ENCODE measurements around the gene SDC3.
"Not testable (repeated sequence)": the region's sequence is repeated elsewhere in the genome, so short reads cannot be mapped to it uniquely, and the experiment has no call there.

The SDC3 gene

GRCh38 chr1:30872948-30873263 lies 35.7 kb downstream of the SDC3 start:
- DNase-seq = no peak

DNA sequence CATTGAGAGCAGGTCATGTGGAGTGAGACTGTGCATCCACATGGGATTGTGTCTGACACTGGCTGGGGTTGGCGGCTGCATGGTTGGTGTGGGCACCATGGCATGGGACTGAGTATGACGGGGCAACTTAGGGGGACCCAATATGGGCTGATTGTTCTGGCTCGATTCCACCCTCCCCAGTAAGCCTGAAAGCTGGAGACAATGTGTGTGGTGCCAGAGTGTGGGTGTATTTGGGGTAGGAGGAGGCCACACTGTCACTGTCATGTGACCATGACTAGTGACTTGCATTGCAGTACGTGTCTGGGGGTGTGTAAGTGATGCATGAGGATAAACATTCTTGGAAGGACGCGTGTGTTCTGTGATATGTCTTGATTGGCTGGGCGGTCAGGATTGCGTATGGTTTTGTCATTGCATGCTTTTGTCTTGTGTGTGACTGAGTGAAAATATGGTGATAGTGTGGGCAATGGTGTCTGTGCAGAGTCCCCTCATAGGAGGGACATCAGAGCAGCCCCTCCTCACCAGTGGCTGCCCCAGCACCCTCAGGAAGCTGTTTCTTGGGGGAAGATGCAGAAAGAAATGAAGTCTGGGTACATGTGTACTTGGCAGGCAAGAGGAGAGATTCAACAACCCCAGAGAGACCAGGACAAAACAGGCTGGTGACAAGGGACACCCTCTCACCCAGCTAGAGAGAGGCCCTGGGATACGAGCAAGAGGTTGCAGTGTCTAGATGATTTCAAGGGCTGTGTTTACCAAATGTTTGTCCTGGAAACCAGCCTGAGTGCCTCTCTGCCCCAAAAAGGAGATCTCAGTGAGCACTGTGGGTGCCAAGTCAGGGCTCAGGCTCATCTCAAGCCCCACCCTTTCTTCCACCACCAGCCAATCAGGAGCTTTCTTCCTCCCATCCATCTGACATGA lies 36.3 kb downstream of the SDC3 start:
- DNase-seq = no peak

GRCh38 chr1:30871276-30871871 lies 37.2 kb downstream of the SDC3 start:
- no peak for DNase-seq

DNA sequence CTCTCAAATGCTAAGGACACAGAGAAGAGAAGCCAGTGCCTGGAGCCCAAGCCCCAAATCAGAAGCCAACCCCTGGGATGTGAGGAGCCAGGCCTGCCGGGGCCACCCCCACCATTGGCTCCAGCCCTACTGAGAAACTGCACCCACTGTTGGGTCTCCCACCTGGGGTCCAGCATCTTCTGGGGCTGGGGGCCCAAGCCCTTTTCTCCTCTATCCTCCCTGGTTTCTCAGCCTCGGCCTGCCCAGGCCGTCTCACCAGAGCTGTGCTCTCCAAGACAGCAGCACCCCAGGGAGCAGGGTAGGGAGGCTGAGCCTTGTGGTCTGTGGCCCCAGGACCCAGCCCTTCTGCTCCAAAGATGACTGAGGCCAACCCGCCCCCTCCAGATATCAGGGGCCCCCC lies 37.9 kb downstream of the SDC3 start:
- DNase-seq = no peak

DNA sequence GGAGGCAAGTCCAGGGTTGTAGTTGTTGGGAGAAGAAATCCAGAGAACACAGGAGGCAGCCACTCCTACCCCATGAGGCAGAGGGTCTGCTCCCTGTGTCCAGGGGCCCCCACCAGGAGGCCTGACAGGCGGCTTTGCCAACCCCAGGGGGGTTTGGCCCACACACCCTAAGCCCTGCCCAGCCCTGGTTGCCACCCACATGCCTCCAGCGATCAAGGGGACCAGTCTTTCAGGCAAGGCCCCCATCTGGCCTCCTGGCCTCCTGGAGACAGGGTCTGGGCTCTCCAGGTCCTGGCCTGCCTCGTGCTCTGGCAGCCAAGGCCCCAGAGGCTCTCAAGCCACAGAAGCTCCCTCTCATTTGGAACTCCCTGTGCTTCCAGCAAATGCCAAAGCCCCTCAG lies 38.5 kb downstream of the SDC3 start:
- no peak for DNase-seq

GRCh38 chr1:30868833-30869435 lies 39.6 kb downstream of the SDC3 start:
- no peak for DNase-seq

DNA sequence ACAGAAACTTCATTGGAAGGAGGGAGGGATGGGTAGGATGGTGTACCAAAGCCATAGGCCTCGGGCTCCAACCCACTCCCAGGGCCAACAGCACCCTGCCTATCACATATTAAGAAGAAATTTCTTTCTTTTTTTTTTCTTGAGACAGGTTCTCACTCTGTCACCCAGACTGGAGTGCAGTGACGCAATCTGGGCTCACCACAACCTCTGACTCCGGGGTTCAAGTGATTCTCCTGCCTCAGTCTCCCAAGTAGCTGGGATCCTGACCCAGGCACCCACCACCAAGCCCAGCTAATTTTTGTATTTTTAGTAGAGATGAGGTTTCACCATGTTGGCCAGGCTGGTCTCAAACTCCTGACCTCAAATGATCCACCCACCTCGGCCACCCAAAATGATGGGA lies 40.5 kb downstream of the SDC3 start:
- DNase-seq = not testable (repeated sequence)

GRCh38 chr1:30867537-30867936 lies 41.0 kb downstream of the SDC3 start:
- DNase-seq = no peak

DNA sequence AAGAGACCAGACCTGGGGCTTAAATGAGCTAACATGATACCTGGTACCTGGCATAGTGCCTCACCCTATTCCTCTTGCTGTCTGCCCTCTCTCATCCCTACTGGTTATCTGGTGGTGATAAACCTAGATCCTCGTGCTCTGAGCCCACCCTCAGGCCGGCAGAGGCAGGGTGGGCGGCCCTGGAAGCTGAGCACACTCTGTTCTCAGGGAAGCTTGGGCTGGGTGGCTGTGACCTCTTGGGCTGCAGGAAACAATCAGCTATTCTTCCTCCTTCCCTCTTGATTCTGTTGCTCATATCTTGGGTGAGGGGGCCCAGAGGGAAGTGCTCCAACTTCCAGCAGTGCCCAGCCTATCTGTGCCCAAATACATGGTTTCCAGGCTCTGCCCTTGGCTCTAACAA lies 42.0 kb downstream of the SDC3 start:
- no peak for DNase-seq

GRCh38 chr1:30864681-30865080 lies 43.9 kb downstream of the SDC3 start:
- DNase-seq = no peak

DNA sequence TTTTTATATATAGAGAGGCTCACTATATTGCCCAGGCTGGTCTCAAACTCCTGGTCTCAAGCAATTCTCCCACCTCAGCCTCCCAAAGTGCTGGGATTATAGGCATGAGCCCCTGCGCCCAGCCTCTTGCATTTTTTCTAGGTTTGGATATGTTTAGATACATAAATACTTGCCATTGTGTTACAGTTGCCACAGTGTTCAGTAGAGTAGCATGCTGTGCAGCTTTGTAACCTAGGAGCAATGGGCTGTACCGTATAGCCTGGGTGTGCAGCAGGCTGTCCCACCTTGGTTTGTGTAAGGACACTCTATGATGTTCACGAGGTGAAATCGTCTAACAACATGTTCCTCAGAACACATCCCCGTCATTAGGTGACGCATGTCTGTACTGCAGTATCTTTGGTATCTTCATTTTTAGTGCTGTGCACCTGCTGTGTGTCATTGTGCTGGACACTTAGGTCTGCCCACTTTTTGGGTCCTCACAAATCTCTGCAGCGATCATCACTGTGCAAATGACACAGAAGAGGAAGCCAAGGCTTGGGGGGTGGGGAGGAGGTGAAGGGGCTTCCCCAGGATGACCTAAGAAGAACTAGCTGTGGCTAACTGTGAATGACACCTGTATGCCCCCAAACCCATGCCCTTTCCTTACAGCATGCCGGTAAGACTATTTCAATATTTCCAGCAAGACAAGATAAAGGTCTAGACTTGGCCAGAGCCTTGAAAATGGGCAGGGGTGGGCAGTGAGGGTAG lies 44.5 kb downstream of the SDC3 start:
- no peak for DNase-seq

DNA sequence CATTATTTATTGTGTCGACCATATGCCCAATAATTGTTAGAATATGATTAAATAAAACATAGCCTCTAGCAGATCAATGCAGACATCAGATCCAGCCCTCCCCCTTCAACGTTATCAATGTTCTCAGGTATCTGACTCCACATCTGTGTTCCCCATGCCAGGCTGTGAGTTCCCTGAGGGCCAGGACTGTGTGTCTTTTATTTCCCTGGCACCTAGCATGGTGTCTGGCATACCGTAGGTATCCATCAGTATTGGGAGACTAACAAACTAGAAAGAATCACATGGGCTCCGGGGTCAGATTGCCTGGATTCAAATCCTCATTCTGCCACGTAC lies 48.3 kb downstream of the SDC3 start:
- no peak for DNase-seq

DNA sequence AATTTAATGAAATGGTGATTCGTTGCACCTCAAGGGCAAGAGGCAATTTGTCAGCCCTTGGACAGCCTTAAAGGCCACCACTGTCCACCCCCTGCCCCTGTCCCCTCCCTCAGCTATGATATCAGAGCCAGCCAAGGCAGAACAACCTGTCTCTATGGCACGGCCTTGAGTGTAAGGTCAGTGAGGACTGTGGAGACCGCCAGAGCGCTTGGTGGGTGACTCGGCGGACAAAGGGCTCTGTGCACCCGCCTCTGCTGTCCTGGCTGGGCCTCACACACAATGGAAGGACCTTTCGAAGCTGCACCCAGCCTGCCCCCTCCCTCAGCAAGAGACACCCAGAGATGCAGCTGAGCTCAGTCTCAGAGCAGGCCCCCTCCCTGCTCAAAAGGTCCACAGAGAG lies 50.6 kb downstream of the SDC3 start:
- no peak for DNase-seq

GRCh38 chr1:30857062-30857461 lies 51.5 kb downstream of the SDC3 start:
- no peak for DNase-seq

- DNase-seq = no peak
Observed at GRCh38 chr1:30856260-30856790, 52.2 kb downstream of the SDC3 start.

DNA sequence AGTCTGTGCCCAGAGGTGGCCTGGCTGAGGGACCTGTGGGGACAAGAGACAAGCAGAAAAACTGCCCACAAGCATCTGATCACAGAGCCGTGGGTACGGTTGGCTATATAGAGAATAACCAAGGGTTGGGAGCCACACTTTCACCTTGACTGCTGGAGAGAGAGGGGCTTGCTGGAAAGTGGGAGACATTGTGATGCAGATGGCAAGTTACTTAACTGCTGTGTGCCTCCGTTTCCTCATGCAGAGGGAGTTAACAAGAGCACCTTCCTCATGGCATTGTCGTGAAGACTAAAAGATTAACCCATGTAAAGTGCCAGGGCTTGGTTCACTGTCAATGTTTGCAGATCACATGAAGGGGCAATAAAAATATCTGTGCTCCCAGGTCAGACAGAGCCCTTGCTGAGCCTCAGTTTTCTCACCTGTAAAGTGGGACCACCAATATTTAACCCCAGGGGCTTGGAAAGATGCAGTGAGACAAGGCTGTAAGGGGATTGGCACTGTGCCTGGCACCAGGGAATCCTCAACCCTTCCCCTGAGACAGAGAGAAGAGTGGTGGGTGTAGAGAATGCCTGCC lies 52.8 kb downstream of the SDC3 start:
- DNase-seq = no peak

DNA sequence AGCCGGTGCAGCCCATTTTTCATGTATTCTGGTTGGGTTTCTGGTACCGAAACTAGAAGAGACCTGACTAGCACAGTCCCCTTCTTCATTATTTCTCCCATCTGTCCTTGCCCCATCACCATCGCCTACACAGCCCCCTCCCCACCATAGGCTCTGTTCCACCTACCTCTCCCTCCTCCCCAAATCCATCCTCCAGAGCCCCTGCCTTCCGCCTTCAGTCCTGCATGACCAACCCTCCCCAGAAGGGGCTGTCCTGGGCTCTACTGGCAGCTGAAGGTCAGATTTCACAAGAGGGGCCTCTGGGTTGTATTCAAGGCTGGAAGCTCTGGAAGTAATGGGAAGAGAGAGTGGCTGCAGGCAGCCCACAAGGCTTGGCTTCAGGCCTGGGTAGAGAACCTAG lies 55.2 kb downstream of the SDC3 start:
- DNase-seq = no peak

GRCh38 chr1:30852026-30852425 lies 56.5 kb downstream of the SDC3 start:
- peak; percentile 16 for DNase-seq

DNA sequence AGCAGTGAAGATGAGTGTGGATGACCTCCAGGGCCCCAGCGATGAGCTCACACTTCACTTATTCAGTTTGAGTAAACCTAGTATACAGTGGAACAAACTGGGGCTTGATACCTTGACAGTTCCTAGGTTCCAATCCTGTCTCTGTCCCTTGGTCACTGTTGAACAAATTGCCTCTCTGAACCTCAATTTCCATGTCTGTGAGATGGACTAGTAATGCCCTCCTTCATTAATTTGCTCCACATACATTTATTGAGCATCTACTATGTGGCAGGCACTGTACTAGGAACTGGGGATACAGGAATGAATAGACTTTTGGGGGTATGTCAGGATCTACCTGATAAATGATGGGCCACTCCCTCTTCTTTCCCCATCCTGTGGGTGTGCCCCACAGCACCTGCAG lies 57.3 kb downstream of the SDC3 start:
- no peak for DNase-seq

- no peak for DNase-seq
Observed at GRCh38 chr1:30850607-30851006, 58.0 kb downstream of the SDC3 start.

DNA sequence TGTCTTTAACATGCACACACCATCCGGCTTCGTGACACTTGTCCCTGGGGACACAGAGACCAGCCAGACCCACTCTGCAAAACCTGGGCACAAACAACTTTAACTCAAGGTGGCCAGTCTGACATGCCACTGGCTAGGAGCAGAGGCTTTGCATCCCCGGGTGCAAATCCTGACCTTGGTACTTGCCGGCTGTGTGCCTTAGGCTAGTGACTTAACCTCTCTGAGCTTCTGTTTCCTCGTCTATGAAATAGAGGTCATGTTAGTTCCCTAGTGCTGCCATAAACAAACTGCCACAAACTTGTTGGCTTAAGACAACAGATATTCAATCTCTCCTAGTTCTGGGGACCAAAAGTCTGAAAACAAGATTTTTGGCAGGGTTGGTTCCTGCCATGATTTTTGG lies 60.4 kb downstream of the SDC3 start:
- DNase-seq = no peak

GRCh38 chr1:30847358-30847972 lies 61.1 kb downstream of the SDC3 start:
- peak; percentile 48 for DNase-seq

- DNase-seq = no peak
Observed at GRCh38 chr1:30846587-30846986, 62.0 kb downstream of the SDC3 start.
